GM20000 (cell line): Measurements from ENCODE around the gene SAP30.

Experiments
- DNase-seq: peaks from one replicate; pipeline ENCODE4 v3.0.0; 2012; ENCODE audit warnings: low spot score
- CTCF ChIP-seq: IDR thresholded peaks from 2 replicates; pipeline ENCODE4 v1.5.1; 2012; ENCODE audit warnings: mild to moderate bottlenecking, control low read depth; ENCODE audit errors: extremely low read depth, missing control alignments

Gene SAP30

GRCh38 chr4:173426064-173426463 lies 55.3 kb downstream of the SAP30 start:
- no peak for TF ChIP-seq CTCF
- no peak for DNase-seq
